T-helper 2 cell (primary cell): ENCODE measurements around the gene OR4K14.
"Not testable (repeated sequence)": the region's sequence is repeated elsewhere in the genome, so short reads cannot be mapped to it uniquely, and the experiment has no call there.

ENCODE experiments used
- DNase-seq, 5 experiments: peaks; one replicate each; pipeline versions ENCODE4 v3.0.0 to v3.0.0-alpha.2; 2012 to 2022
- total RNA-seq, 2 donors: gene quantifications; one replicate each; lab custom pipeline; 2026; lab: John Stamatoyannopoulos, UW

The OR4K14 gene, protein sequence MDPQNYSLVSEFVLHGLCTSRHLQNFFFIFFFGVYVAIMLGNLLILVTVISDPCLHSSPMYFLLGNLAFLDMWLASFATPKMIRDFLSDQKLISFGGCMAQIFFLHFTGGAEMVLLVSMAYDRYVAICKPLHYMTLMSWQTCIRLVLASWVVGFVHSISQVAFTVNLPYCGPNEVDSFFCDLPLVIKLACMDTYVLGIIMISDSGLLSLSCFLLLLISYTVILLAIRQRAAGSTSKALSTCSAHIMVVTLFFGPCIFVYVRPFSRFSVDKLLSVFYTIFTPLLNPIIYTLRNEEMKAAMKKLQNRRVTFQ
- 0 reads per million in 2 donors for total RNA-seq

DNA sequence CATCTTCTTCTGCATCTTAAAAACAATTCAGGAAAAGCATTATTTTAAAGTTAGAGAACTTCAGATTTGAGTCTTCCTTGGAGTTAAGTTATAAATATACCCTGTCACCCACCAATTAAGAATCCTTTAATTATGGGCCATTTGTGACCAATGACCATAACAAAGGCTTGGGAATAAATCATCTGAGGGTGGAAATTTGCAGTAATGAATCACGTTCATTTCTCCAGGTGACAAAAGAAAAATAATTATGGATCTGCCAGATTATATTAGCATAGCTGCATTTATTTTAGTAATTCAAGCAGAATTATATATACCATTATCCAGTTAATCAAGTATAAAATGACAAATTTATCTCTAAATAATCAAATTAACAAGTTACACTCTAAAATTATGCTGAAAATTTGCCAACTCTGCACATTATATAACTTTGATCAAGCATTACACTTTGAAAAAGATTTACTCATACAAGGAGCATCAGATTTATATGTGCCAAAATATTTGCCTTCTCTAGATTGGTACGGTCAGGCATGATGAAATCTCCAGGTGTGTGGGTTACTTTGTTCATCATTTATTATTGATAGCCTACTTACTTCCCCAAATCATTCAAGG lies at the start of gene OR4K14:
OR4K14 (minus strand) TSS at position 51 of the 609 bp plus-strand sequence. CDS start 4,114 bp downstream, outside the sequence.
- no peak for DNase-seq

DNA sequence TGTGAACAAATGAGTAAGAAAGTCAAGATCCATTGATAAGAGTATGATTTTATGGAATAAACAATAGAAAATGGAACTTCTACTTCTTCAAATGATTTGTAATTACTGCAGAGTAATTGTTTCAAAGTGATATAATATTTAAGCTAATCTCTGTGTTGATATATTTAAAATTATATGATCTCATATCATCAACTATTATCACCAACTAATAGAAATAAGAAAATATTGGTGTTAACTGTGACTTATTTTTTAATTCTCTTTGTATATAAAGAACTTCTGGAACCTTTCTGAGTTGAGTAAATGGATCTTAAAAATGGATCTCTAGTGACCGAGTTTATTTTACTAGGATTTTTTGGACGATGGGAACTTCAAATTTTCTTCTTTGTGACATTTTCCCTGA lies 40.6 kb upstream of the OR4K14 start, which contains the start of gene OR4L1:
OR4L1 (plus strand) TSS at position 301 of the 400 bp plus-strand sequence; CDS start at position 301, 0 bp downstream.
- no peak for DNase-seq

DNA sequence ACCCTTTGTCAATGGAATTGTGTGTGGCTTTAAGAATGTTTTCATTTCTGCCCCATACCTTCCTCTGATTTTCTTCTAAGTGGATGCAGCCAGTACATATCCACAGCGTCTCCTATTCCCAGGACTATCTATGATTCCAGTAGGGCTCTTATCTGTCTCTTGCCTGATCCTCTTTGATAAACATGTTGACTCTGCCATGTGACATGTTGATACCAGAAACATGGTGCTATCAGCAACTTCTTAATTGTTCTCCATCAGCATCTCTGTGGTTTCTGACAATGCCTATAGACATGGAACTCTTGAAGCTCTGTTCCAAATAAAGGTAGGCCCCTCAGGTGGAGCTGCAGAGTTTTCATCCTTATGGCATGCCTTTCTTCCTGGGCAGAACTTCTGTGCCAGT lies 29.1 kb upstream of the OR4K14 start:
- DNase-seq: no peak

DNA sequence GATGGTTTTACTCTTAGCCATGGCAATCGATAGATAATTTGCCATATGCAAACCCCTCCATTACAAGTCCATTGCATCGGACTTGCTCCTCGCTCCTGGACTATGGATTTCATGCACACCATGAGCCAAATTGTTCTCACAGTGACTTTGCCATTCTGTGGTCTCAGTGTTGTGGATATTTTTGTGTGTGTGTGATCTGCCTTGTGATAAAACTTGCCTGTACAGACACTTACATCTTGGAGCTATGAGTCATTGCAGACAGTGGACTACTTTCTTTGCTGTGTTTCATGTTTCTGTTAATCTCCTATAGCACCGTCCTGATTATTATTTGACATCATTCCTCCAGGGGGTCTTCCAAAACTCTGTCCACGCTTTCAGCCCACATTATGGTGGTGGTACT lies 25.1 kb upstream of the OR4K14 start:
- no peak for DNase-seq

DNA sequence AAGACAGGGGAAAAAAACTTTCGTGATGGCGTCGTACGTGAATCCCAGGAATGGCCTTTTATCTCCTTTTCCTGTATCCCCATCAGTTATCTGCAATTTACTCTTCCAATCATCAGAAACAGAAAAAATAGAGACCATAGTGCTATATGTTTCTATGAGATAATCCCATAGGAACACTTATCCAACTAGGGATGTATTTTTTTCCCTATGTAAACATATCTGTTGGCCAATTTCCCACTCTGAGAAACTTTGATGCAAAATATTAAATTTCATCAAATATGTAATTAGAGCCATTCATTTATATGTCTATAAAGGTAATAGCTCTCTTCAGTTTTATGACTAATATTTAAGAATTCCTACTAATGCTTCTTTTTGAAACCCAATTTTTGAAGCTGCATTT lies 16.8 kb upstream of the OR4K14 start, which contains the start of gene OR4K13:
OR4K13 (minus strand) TSS at position 101 of the 400 bp plus-strand sequence. CDS start 1,280 bp downstream, outside the sequence.
- DNase-seq: no peak

DNA sequence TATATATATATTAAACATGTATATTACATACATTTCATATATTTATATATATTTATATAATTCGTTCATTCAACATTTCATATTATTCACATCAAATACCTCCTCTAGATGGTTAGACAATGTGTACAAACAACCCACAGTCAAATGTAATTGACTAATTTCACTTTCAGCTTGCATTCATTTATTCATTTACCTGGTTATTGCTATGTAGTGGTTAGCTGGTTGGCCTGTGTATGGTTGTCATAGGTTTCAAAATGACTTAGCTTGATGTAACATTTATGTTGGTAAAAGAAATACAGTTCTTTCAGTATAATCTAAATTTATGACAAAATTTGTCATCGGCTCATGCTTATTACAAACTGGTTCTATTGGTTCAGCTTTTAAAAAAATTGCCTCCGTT lies 16.3 kb upstream of the OR4K14 start:
- peak in 1 of 5 experiments; percentile 6 for DNase-seq

DNA sequence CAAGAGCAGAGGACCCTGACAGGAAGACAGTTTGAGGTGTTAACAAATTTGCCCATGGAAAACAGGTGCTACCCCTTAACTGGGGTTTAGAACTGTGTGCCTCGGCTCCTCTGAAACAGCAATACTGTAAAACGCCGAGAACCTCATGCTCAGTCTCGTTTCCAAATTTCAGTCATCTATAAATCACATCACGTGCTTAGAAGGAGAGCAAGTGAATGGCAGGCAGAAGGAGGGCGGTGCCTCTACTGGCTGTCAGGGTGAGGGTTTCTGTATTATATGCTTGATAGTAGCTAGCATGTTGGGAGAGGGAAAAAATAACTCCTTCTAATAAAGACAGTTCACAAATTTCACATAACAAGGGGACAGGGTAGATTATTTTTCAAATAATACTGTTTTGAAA lies 12.0 kb upstream of the OR4K14 start:
- no peak for DNase-seq

DNA sequence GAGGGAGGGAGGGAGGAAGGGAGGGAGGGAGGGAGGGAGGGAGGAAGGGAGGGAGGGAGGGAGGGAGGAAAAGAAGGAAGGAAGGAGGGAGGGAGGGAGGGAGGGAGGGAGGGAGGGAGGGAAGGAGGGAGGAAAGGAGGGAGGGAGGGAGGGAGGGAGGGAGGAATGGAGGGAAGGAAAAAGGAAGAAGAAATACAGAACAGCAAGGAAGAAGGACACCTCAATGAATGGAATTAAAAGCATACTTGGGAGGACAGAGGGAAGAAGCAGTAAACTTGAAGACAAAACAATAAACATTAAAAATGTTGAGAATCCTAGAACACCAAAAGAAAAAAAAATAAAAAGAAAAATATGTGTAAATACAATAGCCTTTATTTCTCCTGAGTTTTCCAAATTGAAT lies 11.0 kb downstream of the OR4K14 start:
- no peak for DNase-seq

DNA sequence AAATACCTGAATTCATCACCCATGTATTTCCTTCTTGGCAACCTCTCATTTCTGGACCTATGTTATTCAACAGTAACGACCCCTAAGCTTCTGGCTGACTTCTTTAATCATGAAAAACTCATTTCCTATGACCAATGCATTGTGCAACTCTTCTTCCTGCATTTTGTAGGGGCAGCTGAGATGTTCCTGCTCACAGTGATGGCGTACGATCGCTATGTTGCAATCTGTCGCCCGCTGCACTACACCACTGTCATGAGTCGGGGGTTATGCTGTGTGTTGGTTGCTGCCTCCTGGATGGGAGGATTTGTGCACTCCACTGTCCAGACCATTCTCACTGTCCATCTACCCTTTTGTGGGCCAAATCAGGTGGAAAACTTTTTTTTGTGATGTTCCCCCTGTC lies 16.8 kb downstream of the OR4K14 start:
- DNase-seq: no peak

DNA sequence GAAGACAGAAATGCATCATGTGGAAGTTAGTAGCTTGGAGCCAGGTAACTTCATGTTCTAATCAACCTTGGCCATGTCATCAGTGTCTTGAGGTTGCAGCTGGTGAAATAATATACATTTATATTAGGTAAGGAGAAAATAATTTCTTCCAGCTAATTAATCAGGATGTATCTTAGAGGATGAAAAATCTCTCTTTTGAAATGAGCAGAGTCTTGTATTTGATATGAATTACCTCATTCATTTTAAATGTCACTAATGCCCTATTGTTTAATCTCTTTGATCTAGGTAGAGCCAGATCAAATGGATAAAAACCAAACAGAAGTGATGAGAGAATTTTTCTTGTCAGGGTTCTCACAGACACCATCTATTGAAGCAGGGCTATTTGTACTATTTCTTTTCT lies 17.2 kb downstream of the OR4K14 start, which contains the start of gene OR4Q2:
OR4Q2 (plus strand) TSS at position 301 of the 400 bp plus-strand sequence.
- no peak for DNase-seq

DNA sequence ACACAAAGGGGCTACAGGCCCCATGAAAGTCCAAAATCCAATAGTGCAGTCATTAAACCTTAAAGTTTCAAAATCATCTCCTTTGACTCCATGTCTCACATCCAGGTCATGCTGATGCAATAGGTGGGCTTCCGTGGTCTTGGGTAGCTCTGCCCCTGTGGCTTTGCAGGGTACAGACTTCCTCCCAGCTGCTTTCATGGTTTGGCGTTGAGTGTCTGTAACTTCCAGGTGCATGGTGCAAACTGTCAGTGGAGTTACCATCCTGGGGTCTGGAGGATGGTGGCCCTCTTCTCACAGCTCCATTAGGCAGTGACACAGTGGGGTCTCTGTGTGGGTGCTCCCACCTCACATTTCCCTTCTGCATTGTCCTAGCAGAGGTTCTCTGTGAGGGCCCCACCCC lies 25.7 kb downstream of the OR4K14 start:
- DNase-seq: no peak

DNA sequence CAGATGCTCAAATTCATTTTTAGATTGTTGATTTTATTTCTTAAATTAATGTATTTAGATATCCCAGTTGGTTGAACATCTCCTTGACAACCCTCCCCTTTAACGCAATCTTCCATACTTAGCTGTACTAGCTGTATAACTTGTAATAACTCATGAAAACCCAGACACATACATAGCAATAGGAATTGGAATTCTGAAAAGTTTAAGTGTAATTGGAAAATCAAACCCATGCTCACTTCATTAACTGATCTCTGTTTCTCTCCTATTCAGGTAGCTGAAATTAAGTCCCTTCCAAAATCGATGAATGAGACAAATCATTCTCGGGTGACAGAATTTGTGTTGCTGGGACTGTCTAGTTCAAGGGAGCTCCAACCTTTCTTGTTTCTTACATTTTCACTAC lies 43.8 kb downstream of the OR4K14 start, which contains the start of gene OR4K15:
OR4K15 (plus strand) TSS at position 301 of the 400 bp plus-strand sequence; CDS start at position 301, 0 bp downstream.
- no peak for DNase-seq

DNA sequence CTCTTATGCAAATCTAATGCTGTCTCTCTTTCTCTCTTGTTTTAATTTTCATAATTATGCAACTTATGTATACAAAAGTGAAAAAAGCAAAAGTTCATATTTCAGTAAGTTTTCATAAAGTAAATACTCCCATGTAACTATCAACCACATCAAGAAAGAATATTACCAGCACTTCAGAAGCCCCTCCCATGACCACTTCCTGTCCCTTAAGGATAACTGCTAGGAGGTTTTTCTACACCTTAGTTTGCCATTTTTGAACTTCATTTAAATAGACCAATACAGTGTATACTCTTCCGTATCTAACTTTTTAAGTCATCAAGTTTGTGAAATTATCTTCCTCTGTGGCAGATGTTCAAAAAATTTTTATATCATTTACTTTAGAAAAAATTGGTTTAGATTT lies 44.3 kb downstream of the OR4K14 start:
- DNase-seq: peak in 3 of 5 experiments; percentile 8 to 53 (median 10)

DNA sequence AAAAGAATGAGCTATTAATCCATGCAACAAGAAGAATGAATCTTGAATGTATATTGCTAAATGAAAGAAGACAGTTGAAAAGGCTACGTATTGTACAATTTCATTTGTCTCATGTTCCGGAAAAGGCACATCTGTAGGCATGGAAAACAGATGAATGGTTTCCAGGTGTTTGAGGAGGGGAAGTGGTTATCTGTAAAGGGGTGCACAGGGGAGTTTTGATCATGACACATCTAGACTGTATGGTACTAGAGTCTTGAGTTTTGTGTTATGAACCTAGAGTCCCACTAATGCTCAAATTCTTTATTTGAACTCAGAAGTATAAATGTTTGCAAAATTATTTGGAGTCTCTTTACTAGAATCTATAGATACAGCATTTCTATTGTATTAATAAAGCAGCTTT lies 49.4 kb downstream of the OR4K14 start:
- not testable (repeated sequence) for DNase-seq
